Esophagus muscularis mucosa (tissue), 4 donors: Measurements from ENCODE around the gene HAAO. TPM values are rescaled to one million over a fixed set of nuclear protein-coding genes. Genes with fewer than 3 reads are reported as not detected.

Source experiments
- DNase-seq: peaks from one replicate; pipeline ENCODE4 v3.0.0-alpha.2; 2017; ENCODE audit errors: extremely low spot score
- H3K27ac ChIP-seq, 4 donors: fragments of 200-600 bp; sonication (generic); replicated peaks in 1 of 4; 1 replicate in 3 of 4; 2 replicates in 1 of 4; pipeline ENCODE4 v1.5.1; 2016 to 2019; ENCODE audit warnings: mild to moderate bottlenecking in 1 of 4
- H3K27me3 ChIP-seq, 4 donors: fragments of 200-600 bp; sonication (generic); one replicate each; pipeline versions ENCODE4 v1.5.1 to v1.6.0; 2016 to 2019
- H3K36me3 ChIP-seq, 4 donors: fragments of 200-600 bp; sonication (generic); one replicate each; pipeline ENCODE4 v1.5.1; 2016 to 2019
- H3K4me1 ChIP-seq, 4 donors: fragments of 200-600 bp; sonication (generic); one replicate each; pipeline ENCODE4 v1.5.1; 2016 to 2019
- H3K4me3 ChIP-seq, 4 donors: fragments of 200-600 bp; sonication (generic); 1 replicate in 2 of 4; 2 replicates in 2 of 4; pipeline ENCODE4 v1.5.1; 2016 to 2019; ENCODE audit warnings: mild to moderate bottlenecking in 4 of 4, moderate library complexity in 1 of 4
- H3K9me3 ChIP-seq, 4 donors: fragments of 200-600 bp; sonication (generic); 1 replicate in 3 of 4; 2 replicates in 1 of 4; pipeline ENCODE4 v1.5.1; 2016 to 2019
- EP300 ChIP-seq: sonication (generic); formaldehyde crosslinking; IDR thresholded peaks from one replicate; pipeline ENCODE4 v1.6.1; 2017; ENCODE audit warnings: antibody characterized with exemption
- POLR2A ChIP-seq: fragments of 450-650 bp; IDR thresholded peaks from one replicate; pipeline ENCODE4 v1.6.1; 2017; ENCODE audit warnings: antibody characterized with exemption, moderate library complexity, mild to moderate bottlenecking, low read depth
- POLR2AphosphoS5 ChIP-seq, 2 donors: sonication (generic); formaldehyde crosslinking; IDR thresholded peaks; one replicate each; pipeline ENCODE4 v1.6.1; 2017; ENCODE audit warnings: antibody characterized with exemption in 2 of 2
- WGBS: methylation state at CpG from one replicate; pipeline ENCODE4 v1.1.5; 2018; 5-methylcytosine and 5-hydroxymethylcytosine counted together
- intact Hi-C: fragments of 100-400 bp; cut with DNase I; formaldehyde crosslinking; loops from one replicate; pipeline ENCODE4 v1.15.1; 2023
- total RNA-seq, 4 donors: library from RNA; depleted of rRNA; stranded (reverse); fragments of >200 nt; gene quantifications; one replicate each; pipeline versions ENCODE4 v1.1.0 to v1.2.1, GENCODE V29; 2016
- TF ChIP-seq, protein P1 (sequence below), 3 experiments: fragments of 200-600 bp in 2 of 3; fragments of 450-650 bp in 1 of 3; sonication (generic) in 2 of 3; IDR thresholded peaks; one replicate each; pipeline ENCODE4 v1.5.1; 2017 to 2019; ENCODE audit warnings: antibody characterized with exemption in 3 of 3, mild to moderate bottlenecking in 2 of 3, moderate library complexity in 1 of 3

The HAAO gene
- total RNA-seq, 4 donors from 2014 or later, result 2.9 to 4.8 (median 4.0) TPM

DNA sequence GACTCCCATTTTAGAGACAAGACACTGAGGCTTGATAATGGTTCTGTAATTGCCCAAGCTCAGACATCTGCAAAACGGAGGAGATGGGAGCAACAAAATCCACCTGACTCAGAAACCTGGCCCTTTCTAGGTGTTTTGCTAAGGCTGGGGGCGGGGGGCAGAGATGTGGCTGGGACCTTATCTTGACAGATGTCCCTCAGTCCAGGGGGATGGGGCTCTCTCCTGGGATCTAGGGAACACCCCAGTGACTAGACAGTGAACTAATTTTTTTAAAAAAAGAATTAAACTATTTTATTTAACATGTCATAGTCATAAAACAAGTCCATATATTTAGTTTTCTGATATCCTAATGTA is 32.0 kb upstream of the HAAO start:
- TF ChIP-seq POLR2AphosphoS5 (IDR thresholded peaks at IDR 0.05) (no peak), EP300 (no peak), POLR2A (no peak)
- TF ChIP-seq, protein P1, sequence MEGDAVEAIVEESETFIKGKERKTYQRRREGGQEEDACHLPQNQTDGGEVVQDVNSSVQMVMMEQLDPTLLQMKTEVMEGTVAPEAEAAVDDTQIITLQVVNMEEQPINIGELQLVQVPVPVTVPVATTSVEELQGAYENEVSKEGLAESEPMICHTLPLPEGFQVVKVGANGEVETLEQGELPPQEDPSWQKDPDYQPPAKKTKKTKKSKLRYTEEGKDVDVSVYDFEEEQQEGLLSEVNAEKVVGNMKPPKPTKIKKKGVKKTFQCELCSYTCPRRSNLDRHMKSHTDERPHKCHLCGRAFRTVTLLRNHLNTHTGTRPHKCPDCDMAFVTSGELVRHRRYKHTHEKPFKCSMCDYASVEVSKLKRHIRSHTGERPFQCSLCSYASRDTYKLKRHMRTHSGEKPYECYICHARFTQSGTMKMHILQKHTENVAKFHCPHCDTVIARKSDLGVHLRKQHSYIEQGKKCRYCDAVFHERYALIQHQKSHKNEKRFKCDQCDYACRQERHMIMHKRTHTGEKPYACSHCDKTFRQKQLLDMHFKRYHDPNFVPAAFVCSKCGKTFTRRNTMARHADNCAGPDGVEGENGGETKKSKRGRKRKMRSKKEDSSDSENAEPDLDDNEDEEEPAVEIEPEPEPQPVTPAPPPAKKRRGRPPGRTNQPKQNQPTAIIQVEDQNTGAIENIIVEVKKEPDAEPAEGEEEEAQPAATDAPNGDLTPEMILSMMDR (IDR thresholded peaks at IDR 0.05), result no peak
- no peaks in the 10 kb centered on the region for H3K9me3 ChIP-seq

DNA sequence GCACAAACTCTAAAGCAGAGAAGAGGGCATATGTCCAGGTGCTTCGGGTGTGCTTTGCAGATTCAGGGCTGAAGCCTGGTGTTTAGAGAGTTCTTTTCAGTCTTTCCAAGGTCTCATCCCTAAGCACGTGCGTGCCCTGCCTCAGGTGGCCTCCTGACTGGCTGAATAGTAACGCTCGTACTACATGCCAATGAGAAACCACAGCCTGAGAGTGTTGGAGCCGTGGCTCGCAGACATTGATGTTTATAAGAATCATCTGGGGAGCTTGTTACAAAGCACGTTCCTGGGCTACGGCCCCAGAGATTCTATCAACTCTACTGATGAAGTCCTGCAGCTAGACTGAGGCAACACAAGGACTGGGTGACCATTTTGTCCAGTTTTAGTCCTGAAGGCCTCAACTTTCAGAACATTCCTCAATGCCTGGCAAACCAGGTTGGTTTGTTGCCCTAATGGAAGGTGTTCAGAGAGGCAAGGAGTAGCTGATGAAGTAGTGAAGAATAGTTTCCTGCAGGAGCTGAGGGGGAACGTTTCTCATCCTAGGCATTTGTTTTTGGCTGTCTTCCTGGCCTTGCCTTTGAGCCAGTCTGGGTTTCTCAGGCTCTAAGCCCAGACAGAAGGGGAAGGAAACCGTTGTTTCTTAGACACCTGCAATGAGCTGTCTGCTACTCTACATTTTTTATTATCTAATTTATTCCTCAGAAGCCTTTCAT is 31.5 kb upstream of the HAAO start:
- H3K9me3 ChIP-seq, result no peaks in the 10 kb centered on the region
- H3K4me1 ChIP-seq, result peaks cover 12 to 27% (median 26%) of the 10 kb centered on the region in 4 donors
- H3K36me3 ChIP-seq, result no peaks in the 10 kb centered on the region
- peak overlapping the region in 1 of 4 donors; percentile 37 for H3K27ac ChIP-seq
- TF ChIP-seq POLR2AphosphoS5 (IDR thresholded peaks at IDR 0.05), result no peak
- TF ChIP-seq, protein P1 (IDR thresholded peaks at IDR 0.05), result no peak
- TF ChIP-seq EP300, result no peak
- no peak for TF ChIP-seq POLR2A
- no peaks in the 10 kb centered on the region for H3K27me3 ChIP-seq
- no peak for DNase-seq
- no peak overlapping the region for H3K4me3 ChIP-seq
- intact Hi-C loops, result loop anchor here (10.0 kb wide), 2 partner anchors 311 to 751 kb away; no protein-coding TSS in a partner anchor
- WGBS, result 42% methylated on average over 6 of the region's 11 CpGs

More for the DNA sequence above, 32.0 kb upstream of the HAAO start:
- DNase-seq, result no peak
- peaks cover 17 to 32% (median 31%) of the 10 kb centered on the region in 4 donors for H3K4me1 ChIP-seq
- no peak overlapping the region for H3K4me3 ChIP-seq
- no peaks in the 10 kb centered on the region for H3K36me3 ChIP-seq
- 88% methylated on average over 2 of the region's 2 CpGs for WGBS
- peak overlapping the region in 1 of 4 donors; percentile 37 for H3K27ac ChIP-seq
- intact Hi-C loops, result loop anchor here (10.0 kb wide), 2 partner anchors 310 to 750 kb away; no protein-coding TSS in a partner anchor
- no peaks in the 10 kb centered on the region for H3K27me3 ChIP-seq

DNA sequence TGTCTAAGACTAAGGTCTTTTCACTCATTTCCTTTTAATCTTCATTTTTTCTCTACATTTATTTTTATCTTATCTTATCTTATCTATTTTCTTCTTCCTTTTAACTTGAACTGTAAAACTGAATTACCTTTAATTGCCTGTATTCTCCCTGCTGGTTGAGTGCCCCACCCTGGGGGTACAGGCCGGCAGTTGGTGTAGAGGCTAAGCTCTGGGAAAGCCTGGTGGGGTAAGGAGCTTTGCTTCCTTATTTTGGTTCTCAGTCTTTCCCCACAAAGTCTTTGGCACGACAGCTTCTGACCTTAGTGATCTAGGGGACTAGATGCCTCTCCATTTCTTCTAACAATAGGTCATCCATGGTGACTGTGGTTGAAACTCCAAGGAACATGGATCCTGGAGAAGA is 26.8 kb upstream of the HAAO start:
- TF ChIP-seq POLR2A, result no peak
- TF ChIP-seq POLR2AphosphoS5 (IDR thresholded peaks at IDR 0.05), result no peak
- TF ChIP-seq, protein P1 (IDR thresholded peaks at IDR 0.05), result no peak
- no peak for TF ChIP-seq EP300
- Histone ChIP-seq H3K27ac (no peak overlapping the region), H3K36me3 (no peaks in the 10 kb centered on the region), H3K4me3 (no peak overlapping the region), H3K27me3 (no peaks in the 10 kb centered on the region), H3K9me3 (no peaks in the 10 kb centered on the region), H3K4me1 (peaks cover 0 to 6% (median 6%) of the 10 kb centered on the region in 4 donors)
- WGBS, result 86% methylated on average over 2 of the region's 2 CpGs
- intact Hi-C loops, result no loop called here
- DNase-seq, result no peak

DNA sequence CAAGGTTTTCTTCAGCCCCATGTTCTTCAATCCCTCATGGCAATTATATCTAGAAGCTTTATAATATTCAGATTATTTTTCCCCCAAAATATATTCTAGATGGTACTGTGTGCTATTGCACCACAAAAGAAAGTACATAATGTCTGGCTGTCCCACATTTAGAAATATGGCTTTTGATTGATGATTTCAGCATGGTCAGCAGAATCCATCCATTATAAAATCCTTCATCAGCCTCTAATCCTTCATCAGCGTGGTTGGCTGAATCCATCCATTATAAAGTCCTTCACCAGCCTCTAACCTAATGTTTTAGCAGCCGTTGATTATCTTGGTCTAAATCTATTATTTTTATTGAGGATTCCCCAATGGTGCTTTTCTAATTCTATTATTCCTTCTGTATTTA is 23.3 kb upstream of the HAAO start:
- no peak for TF ChIP-seq POLR2AphosphoS5 (IDR thresholded peaks at IDR 0.05)
- TF ChIP-seq EP300, result no peak
- TF ChIP-seq POLR2A, result no peak
- TF ChIP-seq, protein P1 (IDR thresholded peaks at IDR 0.05), result no peak
- 72% methylated on average over 2 of the region's 2 CpGs for WGBS

More for the DNA sequence above, 23.3 kb upstream of the HAAO start:
- H3K9me3 ChIP-seq, result no peaks in the 10 kb centered on the region
- no peak overlapping the region for H3K27ac ChIP-seq
- no peak overlapping the region for H3K4me3 ChIP-seq
- intact Hi-C loops, result no loop called here
- H3K36me3 ChIP-seq, result no peaks in the 10 kb centered on the region
- H3K27me3 ChIP-seq, result no peaks in the 10 kb centered on the region
- peaks cover 8 to 13% (median 12%) of the 10 kb centered on the region in 4 donors for H3K4me1 ChIP-seq
- DNase-seq, result no peak
